OCI-LY3 (cell line): ENCODE measurements around the gene TMEM191B.
"Not testable (repeated sequence)": the region's sequence is repeated elsewhere in the genome, so short reads cannot be mapped to it uniquely, and the experiment has no call there.

ENCODE experiments used
- CTCF ChIP-seq: fragments of 200-600, 300-600 bp; sonication (generic); IDR thresholded peaks from 2 replicates; pipeline ENCODE4 v1.5.1; 2014; ENCODE audit warnings: antibody characterized with exemption, low read length, low read depth
- EZH2phosphoT487 ChIP-seq: fragments of 200-600 bp; shearing (Covaris generic); IDR thresholded peaks from 2 replicates; pipeline ENCODE4 v1.6.1; 2018; ENCODE audit warnings: antibody characterized with exemption, mixed run types, low read depth

DNA sequence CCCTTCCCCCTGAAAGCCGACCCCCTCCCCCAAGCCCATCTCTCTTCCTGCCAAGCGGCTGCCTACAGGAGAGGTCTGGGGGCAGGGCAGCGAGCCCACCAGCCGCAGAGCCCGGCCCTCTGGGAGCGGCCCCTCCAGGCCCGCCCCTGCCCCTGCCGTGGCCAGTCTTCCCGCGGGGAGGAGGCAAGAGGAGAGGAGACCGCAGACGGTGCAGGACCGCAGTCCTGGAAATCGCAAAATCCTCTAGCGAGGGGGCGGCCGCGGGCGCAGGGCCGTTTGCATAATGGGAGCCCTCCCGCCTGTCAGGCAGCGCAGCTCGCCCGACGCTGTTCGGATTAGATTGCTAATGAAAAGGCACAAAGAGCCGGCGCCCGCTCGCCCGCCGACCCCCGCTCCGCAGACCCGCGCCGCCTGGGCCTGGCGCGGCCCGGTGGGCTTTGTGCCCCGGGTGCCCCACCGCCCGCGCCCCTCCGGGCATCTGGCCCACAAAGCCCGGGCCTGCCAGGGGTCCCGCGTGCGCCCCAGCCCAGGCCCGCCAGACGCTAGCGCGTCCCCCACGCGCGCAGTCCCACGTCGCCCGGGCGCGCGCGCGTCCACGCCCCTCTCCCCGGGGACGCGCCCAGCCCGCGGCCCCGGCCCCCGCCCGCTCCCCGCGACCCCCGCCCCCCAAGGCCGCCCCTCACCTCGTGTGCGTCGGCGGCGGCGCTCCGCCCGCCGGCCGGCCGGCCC is 49.7 kb downstream of the TMEM191B start:
- TF ChIP-seq CTCF, EZH2phosphoT487: not testable (repeated sequence)
